Activated T-cell treated with anti-CD3 and anti-CD28 coated beads, Interleukin-2, amount 50 U/mL, for 4 hours (primary cell): ENCODE data around the gene RUNDC3A. TPM values are rescaled to one million over a fixed set of nuclear protein-coding genes. Genes with fewer than 3 reads are reported as not detected.
"Not testable (repeated sequence)": the region's sequence is repeated elsewhere in the genome, so short reads cannot be mapped to it uniquely, and the experiment has no call there.

ENCODE experiments used
- ATAC-seq, 2 donors: fragments of 200-7000 bp; cut with Tn5 transposase; one replicate each; pipeline ENCODE4 v1.10.0; 2021
- DNase-seq: peaks from one replicate; pipeline ENCODE4 v3.0.0-alpha.2; 2020
- H3K27me3 Mint-ChIP-seq: one replicate; pipeline ENCODE4 v1.8.0; 2021; ENCODE audit warnings: low read depth, mixed read lengths
- H3K36me3 Mint-ChIP-seq: one replicate; pipeline ENCODE4 v1.8.0; 2022; ENCODE audit warnings: mixed read lengths; ENCODE audit not compliant: insufficient read depth
- H3K4me1 Mint-ChIP-seq: one replicate; pipeline ENCODE4 v1.8.0; 2021; ENCODE audit warnings: low read depth, mixed read lengths
- H3K4me3 Mint-ChIP-seq: one replicate; pipeline ENCODE4 v1.8.0; 2021; ENCODE audit warnings: mild to moderate bottlenecking, moderate library complexity, mixed read lengths
- H3K9me3 Mint-ChIP-seq: one replicate; pipeline ENCODE4 v1.8.0; 2021; ENCODE audit warnings: mixed read lengths
- total RNA-seq, 3 donors: library from RNA; stranded (reverse); gene quantifications; one replicate each; pipeline ENCODE4 v1.2.1, GENCODE V29; 2021

RUNDC3A gene
- total RNA-seq, 3 donors from 2014 or later, result 0.18 to 0.26 TPM; not detected in 1

DNA sequence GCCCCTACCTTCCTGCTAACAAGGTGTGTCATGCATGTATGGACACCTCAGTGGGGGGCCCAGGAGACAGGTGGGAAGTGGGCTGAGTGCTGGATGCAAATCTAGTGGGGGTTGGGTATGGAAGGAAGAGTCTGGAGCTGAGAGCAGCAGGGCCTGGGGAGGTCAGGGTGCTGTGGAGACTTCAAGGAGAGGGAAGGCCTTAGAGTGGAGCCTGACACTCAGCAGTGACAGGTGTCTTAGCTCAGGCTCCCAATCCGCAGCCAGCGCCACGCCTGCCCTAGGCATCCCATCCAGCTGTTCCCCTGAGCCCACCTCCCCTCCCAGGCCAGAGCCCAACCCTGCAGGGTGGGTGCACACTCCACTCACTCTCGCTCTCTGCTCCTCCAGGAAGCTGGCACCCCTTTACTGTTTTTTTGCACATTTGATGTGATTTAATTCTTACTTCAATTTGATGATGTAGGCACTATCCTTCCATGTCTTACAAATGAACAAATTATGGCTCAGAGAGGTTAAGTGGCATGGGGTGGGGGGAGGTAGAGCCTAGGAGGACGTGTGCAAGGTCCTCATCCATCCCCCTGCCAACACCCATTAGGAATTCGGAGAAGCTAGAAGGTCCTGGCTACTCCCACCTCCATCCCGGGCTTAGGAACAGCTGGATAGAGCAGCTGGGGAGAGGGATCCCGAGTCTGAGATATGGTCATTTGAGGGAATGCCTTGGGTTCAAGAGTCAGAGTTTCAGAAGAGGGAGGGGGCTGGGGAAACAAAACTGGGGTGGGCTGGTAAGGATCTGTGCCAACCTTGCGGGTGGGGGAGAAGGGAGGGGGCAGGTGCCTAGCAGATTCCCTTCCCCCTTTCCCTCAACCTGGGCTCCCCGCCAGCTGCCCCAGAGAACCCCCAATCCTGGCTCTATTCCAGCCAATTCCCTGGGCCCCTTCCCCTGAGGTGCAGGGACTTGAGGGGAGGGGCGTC lies 53.2 kb downstream of the RUNDC3A start:
- H3K36me3 Mint-ChIP-seq, result no peaks in the 10 kb centered on the region
- DNase-seq (no peak), ATAC-seq (no peak)
- H3K27me3 Mint-ChIP-seq, result peaks cover 31% of the 10 kb centered on the region
- no peak overlapping the region for H3K4me3 Mint-ChIP-seq
- peaks cover 10% of the 10 kb centered on the region for H3K4me1 Mint-ChIP-seq
- H3K9me3 Mint-ChIP-seq, result no peaks in the 10 kb centered on the region

DNA sequence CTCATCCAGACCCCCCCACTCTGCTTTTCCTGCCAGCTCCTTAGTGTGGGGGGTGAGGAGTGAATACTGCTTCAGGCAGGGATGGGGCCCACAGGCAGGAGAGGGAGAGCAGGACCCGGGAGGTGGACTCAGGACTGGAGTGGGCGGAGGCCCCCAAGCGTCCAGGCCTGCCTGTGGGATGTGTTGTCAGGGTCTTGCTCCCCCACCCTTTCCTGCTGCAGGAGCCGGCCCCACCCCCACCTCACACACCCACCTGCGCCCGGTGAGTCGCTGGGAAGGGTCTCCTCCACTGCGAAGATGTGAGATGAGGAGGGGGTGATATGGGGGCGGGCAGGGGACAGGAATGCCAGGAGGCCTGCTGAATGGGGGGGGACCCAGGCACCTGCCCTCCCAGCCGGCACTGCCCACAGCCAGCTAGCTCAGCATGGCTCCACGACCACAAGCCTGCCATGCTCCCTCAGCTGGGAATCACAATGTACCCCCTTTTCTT lies 54.1 kb downstream of the RUNDC3A start:
- Mint-ChIP-seq H3K4me1 (peaks cover 10% of the 10 kb centered on the region), H3K27me3 (peaks cover 31% of the 10 kb centered on the region), H3K9me3 (no peaks in the 10 kb centered on the region), H3K36me3 (no peaks in the 10 kb centered on the region), H3K4me3 (no peak overlapping the region)
- DNase-seq (no peak), ATAC-seq (no peak)

DNA sequence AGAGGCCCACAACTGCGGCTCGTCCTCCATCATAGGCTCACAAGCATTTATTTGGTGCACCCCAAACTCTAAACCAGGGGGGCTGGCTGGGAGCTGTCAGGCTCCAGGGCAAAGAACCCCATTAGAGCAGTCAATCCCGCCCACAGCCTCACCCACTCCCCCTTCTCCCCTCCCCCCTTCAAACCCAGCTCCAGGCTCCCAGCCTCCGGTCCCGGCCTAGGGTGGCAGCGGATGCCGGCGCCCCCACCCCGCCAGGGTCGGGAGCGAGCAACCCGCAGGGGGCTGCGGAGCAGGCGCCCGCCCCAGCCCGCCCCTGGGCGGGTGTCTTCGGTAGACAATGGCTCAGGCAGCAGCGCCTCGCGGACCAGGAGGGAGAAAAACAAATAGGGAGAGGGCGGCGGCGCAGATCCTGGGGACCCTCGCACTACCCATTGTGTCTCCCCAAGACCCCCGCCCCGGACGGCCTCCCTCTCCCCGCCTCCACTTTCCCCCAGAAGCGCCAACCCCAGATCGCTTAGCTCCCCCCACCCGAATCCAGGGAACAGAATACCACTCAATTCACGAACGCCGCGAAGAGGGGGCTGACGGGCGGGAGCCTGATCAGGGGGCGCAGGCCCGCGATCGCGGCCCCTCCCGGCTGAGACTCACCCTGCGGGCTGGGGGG lies 54.7 kb downstream of the RUNDC3A start:
- peaks cover 33% of the 10 kb centered on the region for H3K27me3 Mint-ChIP-seq
- H3K4me3 Mint-ChIP-seq, result peak overlapping the region; percentile 72
- no peaks in the 10 kb centered on the region for H3K9me3 Mint-ChIP-seq
- peaks cover 10% of the 10 kb centered on the region for H3K4me1 Mint-ChIP-seq
- no peaks in the 10 kb centered on the region for H3K36me3 Mint-ChIP-seq
- peak; percentile 54 to 61 for ATAC-seq
- DNase-seq, result no peak

DNA sequence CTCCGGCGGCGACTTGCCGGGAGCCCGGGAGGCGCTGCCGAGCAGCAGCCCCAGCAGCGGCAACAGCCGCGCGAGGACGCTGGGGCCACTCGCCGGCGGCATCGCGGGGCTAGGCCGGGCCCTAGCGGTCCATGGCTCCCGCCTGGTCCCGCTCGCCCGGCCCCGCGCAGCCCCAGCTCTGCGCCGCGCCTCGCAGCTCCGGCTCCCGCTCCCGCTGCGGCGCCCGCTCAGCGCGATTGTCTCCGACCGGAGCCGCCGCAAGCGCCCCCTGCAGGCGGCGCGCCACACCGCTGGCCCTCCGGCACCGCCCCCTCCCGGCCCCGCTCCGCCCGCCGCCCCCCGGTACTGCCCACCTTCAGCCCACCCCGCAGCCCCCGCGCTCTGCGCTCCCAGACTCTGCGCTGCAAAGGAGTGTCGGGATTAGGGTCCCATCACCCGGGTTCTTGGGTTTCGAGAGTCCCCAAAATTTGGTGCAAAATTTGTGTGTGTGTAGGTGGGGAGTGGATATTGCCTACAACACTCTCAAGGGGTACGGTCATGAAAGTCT lies 55.3 kb downstream of the RUNDC3A start, which contains the start of gene FAM171A2:
Gene FAM171A2 (minus strand): TSS at position 241 of the 547 bp plus-strand sequence. CDS start 139 bp downstream, at position 102.
- H3K36me3 Mint-ChIP-seq, result no peaks in the 10 kb centered on the region
- H3K9me3 Mint-ChIP-seq, result no peaks in the 10 kb centered on the region
- DNase-seq (peak; percentile 60), ATAC-seq (peak; percentile 95 to 96)
- H3K4me1 Mint-ChIP-seq, result peaks cover 10% of the 10 kb centered on the region
- H3K27me3 Mint-ChIP-seq, result peaks cover 38% of the 10 kb centered on the region
- peak within 1 kb of the TSS; percentile 72 for H3K4me3 Mint-ChIP-seq

DNA sequence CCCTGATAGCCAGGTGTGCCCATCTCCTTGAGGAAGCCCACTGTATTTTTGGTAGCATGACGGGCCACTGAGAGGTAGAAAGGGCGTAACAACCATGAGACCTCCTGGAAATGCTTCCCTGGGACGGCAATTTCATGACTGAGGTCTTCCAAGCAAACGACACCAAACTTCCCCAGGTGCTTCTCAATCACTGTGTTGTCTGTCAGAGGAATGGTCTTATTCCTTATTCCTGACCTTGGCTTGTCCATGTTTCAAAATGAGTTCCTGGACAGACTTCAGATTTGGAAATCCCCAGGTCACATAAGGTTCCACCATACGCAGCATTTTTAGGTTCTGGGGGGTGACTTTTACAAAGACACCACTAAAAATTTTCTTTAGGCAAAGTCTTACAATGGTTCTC lies 56.6 kb downstream of the RUNDC3A start:
- ATAC-seq, result not testable (repeated sequence)

DNA sequence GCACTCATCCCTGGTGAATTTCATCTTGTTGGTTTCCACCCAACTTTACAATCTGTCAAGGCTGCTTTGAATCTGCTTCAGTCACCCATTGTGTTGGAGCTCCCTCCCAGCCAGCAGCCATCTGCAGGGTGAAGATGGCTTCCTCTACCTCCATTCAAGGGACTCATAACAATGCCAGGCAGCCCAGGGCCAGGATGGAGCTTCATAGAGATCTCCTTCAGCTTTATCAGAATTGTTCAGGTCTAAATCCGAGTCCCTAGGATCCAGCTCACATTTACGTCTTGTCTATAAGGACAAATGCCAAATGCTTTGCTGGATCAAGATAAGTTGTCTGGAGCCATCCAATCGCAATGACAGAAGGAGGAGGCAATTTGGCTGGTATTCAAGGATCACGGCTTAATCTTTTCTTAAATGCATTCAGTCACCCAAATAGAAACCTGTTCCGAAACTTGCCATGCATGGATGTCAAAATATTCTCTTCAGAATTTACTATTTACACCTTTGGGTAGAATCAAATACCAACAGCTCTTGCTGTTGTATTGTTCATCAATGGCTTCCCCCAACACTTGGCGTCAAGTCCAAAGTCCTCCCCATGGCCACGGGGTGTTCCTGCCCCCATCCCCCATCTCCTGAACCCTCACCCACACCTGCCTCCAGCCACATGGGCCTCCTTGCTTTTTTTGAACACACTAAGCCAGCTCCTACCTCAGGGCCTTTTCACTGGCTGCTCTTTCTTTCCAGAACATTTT lies 59.0 kb downstream of the RUNDC3A start:
- H3K27me3 Mint-ChIP-seq, result peaks cover 44% of the 10 kb centered on the region
- no peak for ATAC-seq
- no peak overlapping the region for H3K4me3 Mint-ChIP-seq
- H3K4me1 Mint-ChIP-seq, result peaks cover 4% of the 10 kb centered on the region
- H3K9me3 Mint-ChIP-seq, result no peaks in the 10 kb centered on the region
- no peak for DNase-seq
- no peaks in the 10 kb centered on the region for H3K36me3 Mint-ChIP-seq

More for the DNA sequence above, 56.6 kb downstream of the RUNDC3A start:
- H3K9me3 Mint-ChIP-seq, H3K36me3 Mint-ChIP-seq, H3K4me1 Mint-ChIP-seq, DNase-seq: not testable (repeated sequence)
- Mint-ChIP-seq H3K4me3 (peak overlapping the region; percentile 38), H3K27me3 (peaks cover 46% of the 10 kb centered on the region)

Other genes with a start within 250 kb of the RUNDC3A start
- gene LSM12, start 241.9 kb upstream of the RUNDC3A start, total RNA-seq, result 10 to 100 TPM; 77.6 to 88.2 (median 85.9) TPM
- 10 to 100 TPM; 24.7 to 28.4 (median 24.9) TPM for gene G6PC3, start 237.9 kb upstream of the RUNDC3A start, total RNA-seq
- gene HDAC5, start 185.0 kb upstream of the RUNDC3A start, total RNA-seq, result 10 to 100 TPM; 14.6 to 19.7 (median 16.2) TPM
- 1 to 10 TPM; 6.4 to 9.4 (median 7.9) TPM for gene HROB, start 166.7 kb upstream of the RUNDC3A start, total RNA-seq
- gene ASB16, start 137.9 kb upstream of the RUNDC3A start, total RNA-seq, result under 1 TPM in 2 of 3 donors, not detected in 1; 0.08 to 0.11 TPM
- 10 to 100 TPM; 15.2 to 19.6 (median 17.9) TPM for gene TMUB2, start 121.6 kb upstream of the RUNDC3A start, total RNA-seq
- gene ATXN7L3, start 108.7 kb upstream of the RUNDC3A start, total RNA-seq, result 100 to 1,000 TPM; 101 to 111 (median 110) TPM
- 100 to 1,000 TPM; 147 to 158 (median 154) TPM for gene UBTF, start 88.9 kb upstream of the RUNDC3A start, total RNA-seq
- gene SLC4A1, start 40.5 kb upstream of the RUNDC3A start, total RNA-seq, result not detected
- 100 to 1,000 TPM; 211 to 248 (median 211) TPM for gene SLC25A39, start 16.2 kb downstream of the RUNDC3A start, total RNA-seq
- 10 to 100 TPM; 32.0 to 39.5 (median 36.5) TPM for gene GRN, start 36.7 kb downstream of the RUNDC3A start, total RNA-seq
- gene FAM171A2, start 55.3 kb downstream of the RUNDC3A start, total RNA-seq, result under 1 TPM; 0.24 to 0.33 (median 0.27) TPM
- gene ITGA2B, start 81.0 kb downstream of the RUNDC3A start, total RNA-seq, result 1 to 10 TPM in 2 of 3 donors, under 1 TPM in 1; 0.90 to 1.8 (median 1.1) TPM
- gene GPATCH8, start 194.8 kb downstream of the RUNDC3A start, total RNA-seq, result 10 to 100 TPM; 38.2 to 43.3 (median 41.9) TPM
- under 1 TPM in 1 of 3 donors, not detected in 2; 0.08 TPM for gene FZD2, start 248.9 kb downstream of the RUNDC3A start, total RNA-seq